HG03378 (cell line): Measurements from ENCODE around the gene TTLL6.

ENCODE experiments used
- ATAC-seq: cut with Tn5 transposase; IDR thresholded peaks from one replicate; pipeline ENCODE4 v1.9.1; 2021; ENCODE audit warnings: mild to moderate bottlenecking, moderate library complexity; ENCODE audit not compliant: unreplicated experiment

The TTLL6 gene

DNA sequence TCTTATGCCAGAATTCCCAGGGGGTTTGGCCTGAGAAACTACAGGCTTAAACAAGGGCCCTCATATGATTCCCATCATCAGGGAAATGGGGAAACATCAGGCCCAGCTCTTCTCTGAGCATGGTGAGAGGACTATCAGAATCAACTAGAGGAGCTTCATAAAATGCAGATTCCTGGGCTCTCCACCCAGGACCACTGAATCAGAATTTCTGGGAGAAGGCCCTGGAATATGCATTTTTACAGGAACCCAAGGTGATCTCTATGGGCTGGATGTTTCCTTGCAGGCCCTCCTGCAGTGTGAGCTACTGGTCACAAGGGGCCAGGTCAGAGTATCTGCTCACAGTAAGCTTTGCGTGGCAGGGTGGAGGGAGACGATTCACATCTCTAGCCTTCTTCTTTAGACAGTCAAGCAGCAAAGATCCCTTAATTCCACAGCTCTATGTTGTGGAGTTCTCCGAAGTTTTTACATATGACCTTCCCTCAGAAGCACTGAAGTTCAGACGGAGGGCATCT lies 49.7 kb downstream of the TTLL6 start:
- ATAC-seq = no peak

DNA sequence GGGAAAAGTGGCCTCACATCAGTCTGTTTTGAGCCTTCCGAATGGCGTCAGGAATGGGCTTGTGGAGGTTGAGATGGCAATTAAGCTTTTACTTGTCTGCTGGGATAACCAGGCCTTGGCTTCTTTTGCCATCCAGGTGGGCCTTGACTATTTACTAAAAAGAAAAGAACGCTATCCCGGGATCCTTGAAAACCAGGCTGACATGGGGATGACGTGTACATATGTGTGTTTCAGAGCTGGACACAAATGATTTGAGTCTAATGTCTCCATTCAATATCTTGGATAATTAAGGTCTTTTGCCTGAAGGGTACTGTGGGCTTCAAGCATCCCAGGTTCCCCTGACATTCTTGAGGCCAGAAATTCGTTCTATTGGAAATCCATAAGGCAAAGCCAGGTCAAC lies 55.9 kb downstream of the TTLL6 start:
- ATAC-seq = no peak

DNA sequence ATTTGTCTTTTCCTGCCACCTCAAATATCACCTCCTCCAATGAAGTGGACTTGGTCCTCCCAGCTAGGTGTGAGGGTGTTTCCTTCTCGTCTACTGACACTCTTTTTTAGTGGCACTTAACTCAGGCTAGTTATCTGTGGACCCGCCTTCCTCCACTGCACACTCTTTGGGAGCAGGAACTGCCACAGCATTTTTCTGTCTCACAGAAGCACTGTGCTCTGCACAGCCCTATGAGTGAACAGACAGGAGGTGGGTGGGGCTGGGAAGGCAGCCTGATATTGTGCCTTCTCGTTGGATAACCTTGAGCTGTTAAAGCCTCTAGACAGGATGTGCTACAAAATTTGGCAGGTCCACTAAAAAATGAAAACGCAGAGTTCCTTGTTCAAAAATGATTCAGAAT lies 56.6 kb downstream of the TTLL6 start:
- no peak for ATAC-seq

DNA sequence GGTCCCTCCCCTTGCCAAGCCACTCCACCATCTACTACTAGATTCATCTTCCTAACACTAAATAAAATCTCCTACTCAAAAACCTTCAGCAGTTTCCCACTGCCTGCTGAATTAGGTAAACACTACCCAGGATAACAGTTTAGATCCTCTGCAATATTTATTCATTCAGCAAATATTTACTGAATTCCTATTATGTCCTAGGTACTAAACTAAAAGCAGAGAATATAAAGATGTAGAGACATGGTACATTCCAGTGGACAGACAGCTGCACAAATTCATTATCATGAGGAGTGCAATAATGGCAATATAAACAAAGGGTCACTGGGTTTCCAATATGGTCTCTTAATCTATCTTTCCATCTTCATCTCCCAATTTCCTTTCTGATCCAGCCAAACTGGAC lies 57.7 kb downstream of the TTLL6 start:
- ATAC-seq = no peak

DNA sequence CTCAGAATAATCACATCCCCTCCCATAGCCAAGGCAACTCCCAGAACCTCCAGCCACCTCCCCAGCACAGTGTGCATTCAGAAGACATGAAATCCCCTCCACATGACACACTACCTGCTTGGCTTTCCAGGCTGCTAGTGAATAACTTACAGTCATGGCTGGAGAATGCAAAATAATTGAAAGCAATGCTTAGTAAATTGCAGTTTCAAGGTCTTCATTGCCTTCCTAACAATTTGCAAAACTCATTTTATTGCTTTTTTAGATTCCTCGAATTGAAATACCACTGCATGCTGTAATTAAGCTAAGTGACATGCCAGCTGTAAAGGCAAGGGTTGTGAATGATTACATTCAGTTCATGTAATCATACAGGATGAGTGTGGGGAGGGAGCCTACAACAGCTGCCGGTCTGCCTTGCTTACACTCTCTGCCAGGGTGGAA lies 59.5 kb downstream of the TTLL6 start:
- ATAC-seq = no peak

DNA sequence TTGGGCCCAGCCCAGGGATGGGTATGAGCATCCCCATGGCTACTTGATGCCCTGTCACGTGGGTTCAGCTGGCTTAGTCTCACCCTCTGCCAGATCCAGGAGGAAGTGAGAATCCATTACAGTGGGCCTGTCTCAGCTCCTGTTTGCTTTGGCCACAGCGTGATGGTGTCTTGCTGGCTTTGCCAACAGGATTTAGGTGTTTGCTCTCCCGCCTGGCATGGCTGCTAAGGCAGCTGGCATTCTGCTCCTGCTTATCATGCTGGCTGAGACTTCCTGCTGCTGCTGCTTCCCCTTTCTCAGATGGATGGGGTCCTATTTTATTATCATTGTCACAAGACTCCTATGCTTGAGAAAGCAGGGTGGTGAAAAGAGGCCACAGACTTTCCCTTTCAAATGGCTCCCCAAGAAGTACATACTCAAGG lies 60.2 kb downstream of the TTLL6 start:
- ATAC-seq = no peak

DNA sequence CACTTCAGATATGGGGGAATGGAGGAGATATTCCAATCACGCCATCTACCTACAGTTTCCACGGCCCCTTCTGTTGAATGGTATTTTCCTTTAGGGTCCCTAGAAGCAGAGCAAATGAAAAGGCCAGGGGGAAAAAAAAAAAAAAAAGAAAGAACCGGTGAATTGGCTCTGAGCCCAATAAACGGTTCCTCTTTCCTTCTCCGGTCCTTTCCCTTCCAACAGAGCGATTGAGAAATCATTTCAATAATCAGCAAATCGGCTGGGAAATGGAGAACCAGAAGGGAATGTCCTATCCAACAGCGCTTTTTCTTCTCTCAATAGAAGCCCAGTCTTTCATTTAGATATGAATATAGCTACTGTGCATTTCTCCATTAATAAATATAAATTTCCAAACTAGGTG lies 61.7 kb downstream of the TTLL6 start:
- ATAC-seq = no peak

DNA sequence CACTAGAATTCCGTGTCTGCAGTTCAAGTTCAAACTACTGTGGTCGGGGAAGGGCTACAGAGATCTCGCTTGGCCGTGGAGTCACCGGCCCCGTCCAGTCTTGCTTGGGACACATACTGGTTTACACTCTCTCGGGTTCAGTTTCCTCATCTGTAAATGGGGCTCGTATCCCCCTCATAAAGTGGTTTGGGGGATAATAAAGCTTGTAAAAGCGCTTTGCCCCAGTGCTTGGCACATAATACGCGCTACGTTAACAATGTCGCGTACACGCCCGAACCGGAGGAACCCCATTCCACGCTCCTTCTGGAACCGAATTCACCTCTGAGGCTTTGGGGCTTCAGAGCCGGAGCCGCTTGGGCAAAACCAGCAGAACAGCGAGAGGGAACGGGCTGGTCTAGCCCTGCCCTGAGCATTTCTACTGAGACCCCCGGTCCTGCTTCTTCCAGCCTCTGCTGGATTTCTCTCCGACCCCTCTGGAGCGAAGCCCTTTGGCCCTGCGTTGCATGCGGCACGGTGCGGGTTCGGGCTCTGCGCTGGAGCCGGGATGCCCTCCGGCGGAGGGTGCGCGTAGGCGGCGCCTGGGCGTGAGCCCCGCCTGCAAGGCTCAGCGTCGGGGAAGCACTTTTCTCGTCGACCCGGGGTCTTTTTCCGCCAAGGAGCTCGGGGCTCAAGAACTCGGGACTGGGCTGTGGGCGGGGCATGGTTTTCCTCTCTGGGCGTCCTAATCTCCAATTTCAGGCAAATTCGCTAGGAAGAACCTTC lies 62.3 kb downstream of the TTLL6 start:
- no peak for ATAC-seq

DNA sequence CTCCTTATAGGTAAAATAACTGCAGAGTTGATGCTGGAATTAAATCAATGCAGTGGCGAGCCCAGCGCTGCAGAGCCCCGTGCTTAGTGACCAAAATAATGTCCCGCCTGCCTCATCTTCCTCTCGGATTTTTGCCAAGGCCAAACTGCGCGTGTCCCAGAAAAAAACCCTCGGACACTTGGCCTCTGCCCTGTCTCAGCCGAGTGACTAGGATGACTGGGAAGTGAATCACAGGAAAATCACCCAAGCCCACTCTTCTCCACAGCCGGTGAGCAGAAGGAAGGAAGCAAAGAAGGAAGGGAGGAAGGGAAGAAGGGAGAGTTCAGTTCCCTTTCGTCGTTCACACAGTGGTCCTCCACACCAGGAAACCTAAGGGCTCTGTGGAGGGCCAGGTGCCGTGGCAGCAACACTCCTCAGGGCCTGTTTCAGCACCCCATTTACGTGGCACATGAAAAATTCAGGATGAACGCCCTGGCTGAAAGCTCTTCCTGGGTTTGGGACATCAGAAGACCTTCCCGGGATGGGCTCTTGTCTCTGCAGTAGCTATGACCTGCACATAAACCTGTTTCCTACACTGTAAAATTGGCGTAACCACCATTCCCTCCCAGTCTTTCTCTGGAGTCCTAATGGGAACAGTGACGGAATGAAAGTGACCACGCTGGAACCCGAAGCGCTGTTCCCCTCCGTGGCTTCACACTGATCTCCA lies 63.1 kb downstream of the TTLL6 start:
- no peak for ATAC-seq

DNA sequence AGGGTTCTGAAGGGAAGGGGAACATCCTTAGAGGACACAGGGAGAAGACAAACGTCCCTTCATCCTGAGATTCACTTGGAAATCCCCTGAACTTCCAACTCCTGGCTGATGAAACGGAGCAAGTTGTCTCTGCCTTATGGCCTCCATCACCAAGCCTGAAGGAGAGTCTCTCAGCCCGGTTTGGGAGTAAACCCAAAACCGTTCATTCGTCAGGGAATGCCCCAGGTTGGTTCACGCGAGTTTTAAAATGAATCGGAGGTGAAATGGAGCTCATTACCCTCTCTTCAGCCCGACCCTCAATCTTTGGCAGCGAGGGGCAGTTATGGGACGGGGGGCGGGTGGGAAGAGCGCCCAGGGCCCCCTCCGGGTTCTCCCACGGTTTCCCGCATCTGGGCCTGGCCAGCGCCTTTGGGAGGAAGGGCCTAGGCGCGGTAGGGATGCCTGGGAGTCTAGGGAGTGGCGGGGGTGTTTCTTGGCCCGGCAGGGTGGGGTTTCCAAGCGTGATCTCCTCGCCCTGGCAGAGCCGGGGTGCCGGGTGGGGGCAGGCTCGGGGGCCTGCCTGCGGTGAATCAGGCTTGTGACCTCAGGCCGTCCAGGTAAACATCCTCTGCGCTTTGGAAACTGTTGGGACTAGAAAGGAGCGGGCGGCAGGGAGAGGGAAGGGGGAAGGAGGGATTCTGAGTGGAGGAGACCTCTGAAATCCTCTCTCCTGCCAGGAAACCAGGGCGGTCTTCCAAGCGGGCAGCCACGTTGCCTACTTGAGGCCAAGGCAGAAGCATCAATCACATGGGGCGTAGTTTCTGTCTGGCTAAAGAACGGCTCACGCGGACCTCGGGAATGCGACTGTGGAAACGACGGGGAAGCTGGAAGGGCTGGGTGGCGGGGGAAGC lies 64.4 kb downstream of the TTLL6 start:
- no peak for ATAC-seq

DNA sequence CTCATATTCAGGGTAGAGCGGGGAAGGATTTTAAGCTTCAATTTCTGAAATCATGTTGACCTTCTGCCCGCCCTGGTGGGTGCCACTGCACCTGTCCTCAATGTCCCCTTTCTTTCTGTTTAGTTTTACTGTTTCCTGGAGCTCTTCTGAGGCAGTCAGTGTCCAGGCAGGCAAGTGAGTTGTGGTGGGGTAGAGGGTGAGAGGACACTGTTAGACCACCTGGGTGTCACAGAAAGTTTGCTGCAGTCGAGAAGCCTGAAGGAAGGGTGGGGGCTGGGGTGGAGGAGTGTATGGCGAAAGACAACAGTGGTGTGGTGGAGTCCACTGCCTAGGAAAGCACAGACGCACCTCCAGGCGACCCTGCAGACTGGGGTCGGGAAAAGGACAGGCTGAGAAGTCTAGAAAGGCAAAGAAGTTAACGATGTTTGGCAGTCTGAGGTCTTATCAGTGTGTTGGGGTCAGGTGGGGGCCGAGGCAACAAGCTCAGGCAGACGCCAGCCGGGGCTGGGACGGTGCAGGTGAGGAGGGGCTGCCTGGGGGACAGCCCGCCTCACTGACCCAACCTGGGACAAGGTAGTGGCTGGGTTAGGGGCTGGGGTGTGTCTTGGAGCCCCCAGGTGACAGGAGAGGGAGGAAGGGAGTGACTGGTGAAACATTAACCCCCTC lies 65.2 kb downstream of the TTLL6 start:
- no peak for ATAC-seq

DNA sequence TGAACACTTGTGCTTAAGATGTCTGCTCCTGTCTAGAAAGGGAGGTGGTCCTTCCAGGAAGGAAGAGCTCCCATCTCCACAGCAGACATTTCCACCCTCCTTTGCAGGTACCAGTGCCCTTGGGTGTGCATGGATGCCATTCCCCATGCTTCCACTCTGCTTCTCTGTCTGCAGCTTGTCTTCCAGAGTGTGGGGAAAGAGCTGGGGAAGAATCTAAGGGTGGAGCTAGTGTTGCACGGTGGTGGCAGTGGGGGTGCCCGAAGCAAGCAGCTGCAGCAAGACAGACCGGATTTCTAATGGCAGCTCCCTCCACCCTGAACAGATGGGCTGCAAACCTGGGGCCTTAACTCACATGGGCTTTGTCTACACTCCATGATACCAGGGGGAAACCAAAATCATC lies 65.9 kb downstream of the TTLL6 start:
- ATAC-seq = no peak

DNA sequence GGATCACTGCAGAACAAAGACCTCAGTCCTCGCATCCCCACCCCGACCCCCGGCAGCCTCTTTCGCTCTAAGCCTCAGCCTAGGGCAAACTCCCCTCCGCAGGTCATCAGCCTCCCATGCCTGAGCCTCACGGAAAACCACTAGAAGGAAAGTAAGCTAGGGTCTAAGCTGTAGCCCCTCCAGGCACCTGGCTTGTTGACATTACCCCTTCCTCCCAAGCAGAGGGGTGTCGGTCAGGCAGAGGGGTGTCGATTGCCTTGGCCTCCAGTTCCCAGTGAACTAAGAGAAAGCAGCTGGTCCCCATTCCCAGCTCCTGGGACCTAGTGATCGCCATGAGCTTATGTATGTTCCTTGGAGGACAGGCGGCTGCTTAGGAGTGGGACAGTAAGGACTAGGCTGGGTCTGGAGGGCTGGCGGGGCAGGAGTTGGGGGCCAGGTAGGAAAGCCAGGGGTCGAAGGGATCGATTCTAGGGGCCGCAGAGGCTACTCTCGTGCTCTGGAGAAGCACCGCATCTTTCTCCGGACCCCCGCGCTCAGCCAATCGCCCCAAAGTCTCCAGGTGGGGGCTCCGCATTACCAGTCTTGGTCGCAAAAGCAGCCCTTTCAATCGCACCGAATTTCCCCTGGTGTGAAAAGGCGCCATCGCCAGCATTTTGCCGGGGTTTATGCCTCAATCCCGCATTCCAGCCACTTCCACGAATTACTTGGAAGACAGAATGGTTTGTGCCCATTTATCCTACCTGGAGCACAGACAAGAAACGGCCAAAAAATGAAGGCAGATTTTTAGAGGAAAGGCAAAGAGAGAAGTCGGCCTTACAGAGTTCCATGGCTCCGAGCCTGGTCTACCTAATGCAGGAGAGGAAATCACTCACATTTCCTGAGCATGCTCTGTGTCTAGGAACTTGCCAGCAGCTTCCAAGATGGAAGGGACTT lies 67.1 kb downstream of the TTLL6 start:
- no peak for ATAC-seq

DNA sequence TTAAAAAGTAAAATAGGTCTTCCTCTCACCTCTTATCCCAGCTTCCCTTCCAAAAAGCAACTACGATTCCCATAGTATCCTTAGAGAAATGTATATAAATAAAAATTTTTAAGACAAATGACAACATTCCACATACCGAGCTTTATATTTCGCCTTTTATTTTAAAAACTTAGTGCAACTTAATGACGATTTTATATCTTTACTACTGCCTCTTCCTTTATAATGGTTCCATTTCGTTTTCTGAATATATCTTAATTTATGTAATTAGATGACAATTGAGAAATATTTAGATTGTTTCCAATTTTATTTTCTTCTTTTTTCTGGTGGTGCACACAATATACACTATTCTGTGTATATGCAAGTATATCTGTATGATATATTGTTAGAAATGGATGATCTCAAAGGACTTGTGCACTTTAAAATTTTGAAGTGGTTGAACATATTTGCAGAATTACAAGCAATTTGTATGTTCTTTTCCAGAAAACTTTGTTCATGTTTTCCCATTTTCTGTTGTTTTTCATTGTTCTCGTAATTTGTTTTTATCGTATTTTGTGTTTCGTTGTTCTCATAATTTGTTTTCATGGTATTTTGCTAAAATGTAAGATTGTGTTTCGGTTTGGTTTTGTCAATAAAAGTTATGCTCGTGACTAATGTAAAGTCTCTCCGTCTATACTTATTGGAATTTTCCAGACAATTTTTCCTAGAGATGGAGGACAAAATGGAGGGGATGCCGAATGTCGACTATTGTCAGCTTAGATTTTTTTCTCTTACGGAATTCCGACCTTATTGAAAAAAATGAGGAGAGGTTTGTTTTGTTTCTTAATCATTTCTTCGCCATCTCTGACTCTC lies 68.1 kb downstream of the TTLL6 start:
- ATAC-seq = no peak

DNA sequence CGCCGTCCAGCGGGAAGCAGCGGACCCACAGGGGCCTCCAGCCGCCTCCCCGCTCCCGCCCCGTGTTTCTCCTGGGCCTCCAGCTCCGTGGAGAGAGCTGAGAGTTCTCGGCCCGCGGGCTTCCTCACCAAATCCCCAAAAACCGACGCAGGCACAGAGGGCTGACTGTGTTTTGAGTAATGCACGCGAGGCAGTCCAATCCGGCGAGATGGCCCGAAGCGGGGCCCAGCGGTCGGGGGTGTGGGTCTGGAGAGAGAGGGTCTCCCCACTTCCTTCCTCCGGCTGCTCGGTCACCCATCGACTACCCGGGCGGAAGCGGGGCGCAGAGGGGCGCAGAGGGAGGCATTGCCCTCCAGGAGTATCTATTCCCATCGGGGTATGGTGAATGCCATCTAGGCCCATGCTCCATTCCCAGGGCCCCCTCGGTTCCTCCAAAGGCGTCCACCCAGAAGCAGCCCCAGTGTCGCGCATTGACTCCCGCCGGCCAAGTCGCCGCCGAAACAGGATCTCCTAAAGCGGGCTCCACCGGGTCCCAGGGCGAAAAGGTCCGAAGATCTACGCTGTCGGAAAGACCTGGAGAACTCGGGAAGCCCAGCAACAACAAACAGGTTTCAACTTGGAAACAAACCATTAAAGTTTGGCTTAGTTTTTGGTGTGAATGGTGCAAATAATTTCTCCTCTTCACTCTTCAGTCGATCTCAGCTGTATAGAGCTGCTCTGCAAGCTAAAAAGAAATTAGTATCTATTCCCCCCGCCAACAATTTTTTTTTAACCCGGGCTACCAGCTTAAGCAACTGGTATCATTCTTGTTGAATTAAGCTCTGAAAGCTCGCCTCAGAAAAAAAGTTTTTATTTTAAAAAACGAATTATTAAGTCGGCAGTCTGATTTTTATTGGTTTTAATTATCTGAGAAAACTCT lies 69.3 kb downstream of the TTLL6 start:
- no peak for ATAC-seq

DNA sequence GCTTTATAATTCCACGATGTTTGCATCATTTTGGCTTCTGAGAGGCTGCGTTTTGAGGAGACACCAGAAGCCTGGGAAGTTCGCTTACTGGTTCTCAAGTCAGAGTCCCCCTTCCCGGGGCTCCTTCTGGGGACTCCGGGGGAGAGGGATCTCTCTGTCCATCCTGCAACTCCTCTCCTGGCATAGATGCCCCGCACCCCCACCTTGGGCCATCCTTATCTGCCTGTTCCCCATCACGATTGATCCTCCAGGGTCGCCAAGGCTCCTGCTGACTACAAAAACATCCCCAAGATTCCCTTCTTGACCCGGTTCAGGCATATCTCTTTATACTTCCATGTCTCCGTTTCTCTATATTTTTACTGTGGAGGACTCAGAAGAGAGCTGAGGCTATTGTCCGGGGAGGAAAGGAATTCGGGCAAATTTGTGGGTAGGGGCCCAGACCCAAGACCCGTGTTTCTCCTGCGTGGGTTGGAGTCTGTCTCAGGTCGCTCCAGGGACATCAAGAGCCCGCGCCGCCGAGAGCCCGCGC lies 70.0 kb downstream of the TTLL6 start:
- no peak for ATAC-seq
